NCI-H2227 (cell line): ENCODE results near the gene FSD2.
A peak's percentile ranks its signal among the peaks of the same experiment; 100 is the strongest.
"Not testable (repeated sequence)": the region's sequence is repeated elsewhere in the genome, so short reads cannot be mapped to it uniquely, and the experiment has no call there.

Experiments used
- DNase-seq: peaks from one replicate; lab custom pipeline; 2025; ENCODE audit not compliant: unreplicated experiment; lab: John Stamatoyannopoulos, UW

The FSD2 gene

DNA sequence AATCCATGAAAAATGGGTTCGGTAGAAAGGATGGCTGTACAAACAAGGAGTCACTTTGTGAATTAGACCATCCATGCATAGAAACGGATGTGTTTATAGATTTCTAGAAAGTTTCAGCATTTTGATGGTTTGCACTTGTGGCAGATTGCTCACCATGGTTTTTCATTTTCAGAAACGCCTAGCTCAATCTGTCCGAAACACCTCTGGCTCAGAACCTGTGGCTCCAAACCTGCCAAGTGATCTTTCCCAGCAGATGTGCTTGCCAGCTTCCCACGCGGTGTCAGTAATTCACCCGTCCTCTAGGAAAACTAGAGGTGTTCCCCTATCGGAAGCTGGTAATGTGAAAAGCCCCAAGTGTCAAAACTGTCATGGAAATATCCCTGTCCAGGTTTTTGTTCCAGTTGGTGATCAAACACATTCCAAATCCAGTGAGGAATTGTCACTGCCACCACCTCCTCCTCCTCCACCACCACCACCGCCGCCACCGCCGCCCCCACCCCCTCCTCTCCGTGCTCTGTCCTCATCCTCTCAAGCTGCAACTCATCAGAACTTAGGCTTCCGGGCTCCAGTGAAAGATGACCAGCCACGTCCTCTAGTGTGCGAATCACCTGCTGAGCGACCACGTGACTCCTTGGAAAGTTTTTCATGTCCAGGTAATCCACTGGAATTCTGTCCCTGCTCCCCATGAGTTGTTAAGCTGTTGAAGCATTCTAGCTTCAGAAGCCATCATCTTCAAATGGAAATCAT is 24.7 kb upstream of the FSD2 start:
- no peak for DNase-seq

DNA sequence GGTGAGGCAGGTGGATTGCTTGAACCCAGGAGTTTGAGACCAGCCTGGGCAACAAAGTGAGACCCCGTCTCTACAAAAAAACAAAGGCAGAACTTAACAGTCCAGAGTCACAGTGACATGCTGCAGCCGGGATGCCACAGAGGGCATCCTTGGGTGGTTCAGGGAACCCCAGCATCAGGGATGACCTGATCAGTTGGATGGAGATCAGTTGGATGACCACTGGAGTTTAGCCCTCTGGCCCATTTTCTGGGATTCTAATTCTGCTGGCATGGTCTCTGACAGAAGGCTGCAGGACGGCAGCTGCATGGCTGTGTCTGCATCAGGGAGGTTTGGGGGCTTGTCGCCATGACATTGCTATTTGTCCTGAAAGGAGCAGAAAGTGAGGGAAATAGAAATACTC is 23.4 kb upstream of the FSD2 start:
- no peak for DNase-seq

DNA sequence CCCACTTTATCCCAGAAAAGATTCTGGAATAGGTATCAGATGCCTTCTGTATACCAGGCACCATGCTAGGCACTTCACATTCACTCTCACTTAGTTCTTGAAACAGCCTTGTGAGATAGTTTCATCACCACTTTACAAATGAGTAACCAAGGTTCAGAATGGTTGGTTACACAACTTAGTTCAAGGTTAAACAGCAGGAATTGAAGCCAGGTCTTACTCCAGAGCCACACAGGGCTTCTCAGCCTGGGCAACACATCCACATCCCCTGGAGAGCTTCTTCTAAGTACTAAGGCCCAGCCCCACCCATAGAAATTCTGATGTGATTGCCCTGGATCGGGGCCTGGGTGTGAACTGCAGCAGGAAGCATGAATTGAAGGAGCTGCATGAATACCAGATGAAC is 22.2 kb upstream of the FSD2 start:
- no peak for DNase-seq

DNA sequence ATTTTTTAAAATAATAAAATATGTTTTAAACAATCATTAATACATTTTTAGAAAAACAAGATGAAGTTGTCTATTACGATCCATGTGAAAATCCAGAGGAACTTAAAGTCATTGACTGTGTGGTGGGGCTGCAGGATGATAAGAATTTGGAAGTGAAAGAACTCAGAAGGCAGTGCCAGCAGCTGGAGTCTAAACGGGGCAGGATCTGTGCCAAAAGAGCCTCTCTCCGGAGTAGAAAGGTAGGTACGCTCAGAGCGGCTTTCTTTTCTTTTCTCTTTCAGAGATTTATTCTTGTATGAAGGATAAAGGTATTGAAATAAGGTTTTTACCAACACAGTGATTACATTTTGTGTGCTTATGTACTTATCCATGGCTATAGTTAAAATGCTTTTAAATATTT is 17.2 kb upstream of the FSD2 start:
- DNase-seq: no peak

DNA sequence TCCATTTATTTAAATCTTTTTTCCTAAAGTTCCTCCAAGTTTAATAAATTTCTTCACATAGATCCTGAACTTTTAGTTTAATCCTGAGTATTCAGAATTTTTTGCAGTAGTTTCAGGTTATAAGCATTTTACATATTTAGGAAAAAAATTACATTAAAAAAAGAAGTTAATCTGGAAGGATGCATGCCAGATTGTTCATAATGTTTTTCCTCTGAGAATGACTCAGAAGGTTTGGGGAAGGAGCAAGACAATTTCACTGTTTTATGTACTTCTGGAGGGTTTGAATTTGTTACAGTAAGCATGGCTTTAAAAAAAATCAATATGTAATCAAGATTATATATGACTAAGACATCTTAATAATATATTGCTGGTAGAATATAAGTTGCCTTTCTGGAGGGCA is 16.0 kb upstream of the FSD2 start:
- DNase-seq: not testable (repeated sequence)

DNA sequence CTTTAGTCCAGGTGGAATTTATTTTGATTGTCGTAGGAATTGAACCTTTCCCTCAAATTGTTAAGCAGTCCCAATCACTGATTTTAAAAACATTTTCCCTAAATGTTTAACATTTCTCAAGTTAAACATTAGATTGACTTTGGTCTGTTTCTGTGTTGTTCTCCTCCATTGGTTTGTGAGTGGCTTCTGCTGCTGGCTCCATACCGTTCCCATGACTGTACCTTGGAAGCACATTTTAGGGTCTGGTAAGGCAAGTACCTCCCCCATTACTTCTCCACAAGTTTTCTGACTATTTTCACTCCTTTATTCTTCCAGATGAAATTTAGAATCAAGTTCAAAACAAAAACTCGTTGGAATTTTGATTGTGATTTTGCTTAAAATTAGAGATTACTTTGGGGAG is 15.5 kb upstream of the FSD2 start:
- not testable (repeated sequence) for DNase-seq

DNA sequence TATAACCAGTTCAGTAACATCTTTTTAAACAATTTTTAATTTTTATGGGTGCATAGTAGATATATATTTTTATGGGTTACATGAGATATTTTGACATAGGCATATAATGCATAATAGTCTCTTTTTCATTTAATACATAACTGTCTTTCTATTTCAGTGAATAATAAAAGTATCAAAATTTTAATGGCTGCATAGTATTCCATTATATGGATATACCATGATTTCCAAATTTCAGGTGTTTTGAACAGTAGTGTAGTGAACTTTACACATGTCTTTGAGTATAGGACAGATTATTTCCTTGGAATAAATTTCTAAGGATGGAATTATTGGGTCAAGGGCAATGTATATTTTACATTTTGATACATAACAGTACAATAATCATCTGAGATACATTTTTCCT is 14.3 kb upstream of the FSD2 start:
- DNase-seq: no peak

DNA sequence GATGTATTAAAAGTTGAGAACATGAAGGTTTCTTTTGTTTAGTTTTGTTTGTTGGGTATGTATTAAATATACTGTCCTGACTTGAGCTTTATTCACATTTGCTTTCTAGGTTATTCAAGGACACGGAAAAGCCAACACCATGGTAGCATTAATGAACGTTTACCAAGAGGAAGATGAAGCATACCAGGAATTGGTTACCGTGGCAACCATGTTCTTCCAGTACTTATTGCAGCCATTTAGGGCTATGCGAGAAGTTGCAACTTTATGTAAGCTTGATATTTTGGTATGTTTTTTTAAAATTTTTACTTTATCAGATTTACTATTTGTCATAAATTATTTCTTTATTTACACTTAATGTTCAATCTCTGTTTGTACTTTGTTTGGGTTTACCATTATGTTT is 7.1 kb upstream of the FSD2 start:
- DNase-seq: no peak

DNA sequence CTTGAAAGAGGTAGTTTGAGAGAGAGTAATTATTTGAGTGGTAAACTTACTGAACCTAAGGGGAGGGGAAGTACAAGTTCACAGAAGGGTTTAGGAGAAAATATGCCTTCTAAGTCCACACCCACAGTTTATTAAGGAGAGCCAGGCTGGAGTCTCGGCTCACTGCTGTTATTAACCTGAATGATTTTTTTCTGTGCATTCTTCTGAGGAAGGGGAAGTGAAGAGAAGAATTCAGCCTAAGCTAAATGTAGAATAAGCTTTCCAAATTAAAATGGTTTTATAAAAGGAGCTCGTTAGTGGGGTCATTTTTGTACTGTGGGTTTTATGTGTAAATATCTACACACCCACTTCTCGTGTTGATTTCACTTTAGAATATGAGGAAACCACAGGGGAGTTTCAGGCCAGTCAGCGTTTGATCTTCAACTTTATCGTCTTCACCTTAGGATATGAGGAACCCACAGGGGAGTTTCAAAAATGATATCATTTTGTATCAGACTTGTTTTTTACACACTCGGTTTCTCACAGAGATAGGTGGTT is 5.1 kb upstream of the FSD2 start:
- no peak for DNase-seq

DNA sequence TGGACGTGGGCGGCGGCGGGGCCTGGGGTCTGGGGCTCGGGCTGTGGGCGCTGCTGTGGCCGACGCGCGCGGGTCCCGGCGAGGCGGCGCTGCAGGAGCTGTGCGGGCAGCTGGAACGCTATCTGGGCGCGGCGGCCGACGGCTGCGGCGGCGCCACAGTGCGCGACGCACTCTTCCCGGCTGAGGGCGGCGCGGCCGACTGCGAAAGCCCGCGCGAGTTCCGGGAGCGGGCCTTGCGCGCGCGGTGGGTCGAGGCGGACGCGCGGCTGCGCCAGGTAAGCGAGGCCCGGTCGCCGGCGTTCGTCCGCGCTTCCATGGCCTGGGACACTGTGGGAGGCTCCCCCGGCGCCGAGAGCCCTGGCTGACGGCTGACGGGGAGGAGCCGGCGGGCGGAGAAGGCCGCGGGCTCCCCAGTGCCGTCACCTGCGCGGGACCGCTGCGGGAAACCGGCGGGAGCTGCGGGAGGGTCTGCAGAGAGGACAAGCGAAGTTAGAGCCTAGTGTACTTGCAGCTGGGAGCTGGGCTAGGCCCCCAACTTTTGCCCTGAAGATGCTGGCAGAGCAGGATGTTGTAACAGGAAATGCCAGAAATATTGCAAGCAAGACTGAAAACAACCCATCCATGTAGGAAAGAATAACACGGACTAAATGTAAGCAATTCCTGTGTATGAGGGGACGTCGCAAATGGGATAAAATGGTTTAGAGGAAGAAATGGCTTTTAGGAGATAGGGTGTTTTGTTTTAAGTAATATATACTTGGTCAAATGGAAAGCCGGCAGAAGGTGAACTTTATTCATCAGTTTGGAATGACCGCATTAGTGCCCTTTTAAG is 4.4 kb upstream of the FSD2 start:
- peak; percentile 65 for DNase-seq

DNA sequence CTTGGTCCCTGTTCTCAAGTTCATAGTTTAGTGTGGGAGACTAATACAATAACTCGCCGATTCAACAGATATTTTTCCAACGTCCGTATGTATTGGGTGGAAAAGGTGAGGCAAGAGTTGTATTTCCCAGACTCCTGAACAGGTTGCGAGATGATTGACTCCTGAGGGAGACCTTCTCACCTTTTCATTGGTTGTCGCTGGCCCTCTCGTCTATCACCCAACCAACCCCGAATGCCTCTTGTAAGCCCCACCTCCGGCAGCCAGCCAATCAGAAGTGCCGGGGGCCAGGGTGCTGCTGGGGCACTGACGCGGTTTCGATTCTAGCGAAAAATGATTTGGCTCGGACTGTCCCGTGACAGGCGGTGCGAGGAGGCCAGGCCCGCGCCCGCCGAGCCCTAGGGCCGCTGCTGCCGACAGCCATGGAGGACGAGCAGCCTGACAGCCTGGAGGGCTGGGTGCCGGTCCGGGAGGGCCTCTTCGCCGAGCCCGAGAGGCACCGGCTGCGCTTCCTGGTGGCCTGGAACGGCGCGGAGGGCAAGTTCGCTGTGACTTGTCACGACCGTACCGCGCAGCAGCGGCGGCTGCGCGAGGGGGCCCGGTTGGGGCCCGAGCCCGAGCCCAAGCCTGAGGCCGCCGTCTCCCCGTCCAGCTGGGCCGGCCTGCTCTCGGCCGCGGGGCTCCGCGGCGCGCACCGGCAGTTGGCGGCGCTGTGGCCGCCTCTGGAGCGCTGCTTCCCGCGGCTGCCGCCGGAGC is 3.6 kb upstream of the FSD2 start, which contains the start of gene WHAMM:
Gene WHAMM, plus strand, starts transcription at position 321 of the 753 bp plus-strand sequence. Its CDS starts 99 bp downstream, at position 420.
- DNase-seq: peak; percentile 94

DNA sequence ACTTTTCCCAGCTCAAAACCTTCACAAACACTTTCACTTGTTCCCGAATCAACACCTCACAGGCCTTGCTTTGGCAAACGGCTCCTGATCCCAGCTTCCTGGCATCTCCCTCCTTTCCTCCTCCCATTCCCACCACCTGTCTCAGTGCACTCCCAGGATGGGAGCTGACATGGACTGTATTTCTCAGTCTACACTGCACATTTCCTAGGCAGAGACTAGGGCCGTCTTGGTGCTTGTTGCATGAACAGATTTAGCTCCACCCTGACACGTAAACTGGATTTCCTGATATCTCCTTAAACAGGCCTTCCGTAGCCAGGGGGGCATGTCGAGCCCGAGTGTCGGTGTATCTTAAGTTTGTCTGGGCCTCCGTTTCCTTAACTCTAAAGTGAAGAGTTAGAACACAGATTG is 2.8 kb upstream of the FSD2 start:
- DNase-seq: no peak

DNA sequence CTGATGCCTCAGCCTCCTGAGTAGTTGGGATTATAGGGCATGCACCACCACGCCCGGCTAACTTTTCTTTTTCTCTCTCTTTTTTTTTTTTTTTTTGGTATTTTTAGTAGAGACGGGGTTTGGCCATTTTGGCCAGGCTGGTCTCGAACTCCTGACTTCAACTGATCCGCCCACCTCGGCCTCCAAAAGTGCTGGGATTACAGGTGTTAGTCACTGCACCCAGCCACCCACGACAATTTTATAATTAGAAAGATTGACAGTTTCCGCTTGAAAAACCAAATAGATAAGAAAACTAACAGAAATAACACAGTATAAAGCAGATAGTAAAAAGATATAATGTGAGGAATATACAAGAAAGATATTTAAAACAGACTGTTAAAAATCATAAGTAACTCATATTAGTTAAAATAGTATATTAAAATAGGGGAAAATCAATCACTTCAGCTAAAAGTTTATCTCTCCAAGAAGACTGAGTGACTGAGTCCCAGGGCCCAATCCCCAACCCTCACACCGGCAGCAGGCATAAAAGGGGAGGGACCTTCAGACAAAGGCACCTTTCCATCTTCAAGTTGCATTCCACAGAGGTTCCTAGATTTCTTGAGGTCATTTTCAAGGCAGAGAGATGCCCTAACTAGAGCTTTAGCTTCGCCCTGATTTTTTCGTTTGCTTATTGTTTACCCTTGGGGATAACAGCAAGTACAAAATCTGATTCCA is 2.2 kb upstream of the FSD2 start:
- peak; percentile 2 for DNase-seq

DNA sequence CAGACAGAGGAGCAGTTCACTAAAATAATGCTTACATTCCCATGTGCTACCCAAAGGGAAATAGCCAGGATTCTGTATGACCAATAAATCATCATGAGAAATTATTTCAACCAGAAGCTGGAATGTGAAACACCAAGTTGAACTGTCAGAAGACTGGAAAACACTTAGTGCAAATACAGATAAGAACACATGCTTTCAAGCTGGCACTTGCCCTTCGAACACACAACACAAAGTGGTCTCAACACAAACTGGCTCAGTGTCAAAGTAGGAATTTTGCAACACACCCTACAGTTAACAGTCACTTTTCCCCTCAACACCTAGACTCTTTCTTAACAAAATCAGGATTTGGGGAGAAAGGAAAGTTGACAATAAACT is 1.3 kb downstream of the FSD2 start:
- no peak for DNase-seq

DNA sequence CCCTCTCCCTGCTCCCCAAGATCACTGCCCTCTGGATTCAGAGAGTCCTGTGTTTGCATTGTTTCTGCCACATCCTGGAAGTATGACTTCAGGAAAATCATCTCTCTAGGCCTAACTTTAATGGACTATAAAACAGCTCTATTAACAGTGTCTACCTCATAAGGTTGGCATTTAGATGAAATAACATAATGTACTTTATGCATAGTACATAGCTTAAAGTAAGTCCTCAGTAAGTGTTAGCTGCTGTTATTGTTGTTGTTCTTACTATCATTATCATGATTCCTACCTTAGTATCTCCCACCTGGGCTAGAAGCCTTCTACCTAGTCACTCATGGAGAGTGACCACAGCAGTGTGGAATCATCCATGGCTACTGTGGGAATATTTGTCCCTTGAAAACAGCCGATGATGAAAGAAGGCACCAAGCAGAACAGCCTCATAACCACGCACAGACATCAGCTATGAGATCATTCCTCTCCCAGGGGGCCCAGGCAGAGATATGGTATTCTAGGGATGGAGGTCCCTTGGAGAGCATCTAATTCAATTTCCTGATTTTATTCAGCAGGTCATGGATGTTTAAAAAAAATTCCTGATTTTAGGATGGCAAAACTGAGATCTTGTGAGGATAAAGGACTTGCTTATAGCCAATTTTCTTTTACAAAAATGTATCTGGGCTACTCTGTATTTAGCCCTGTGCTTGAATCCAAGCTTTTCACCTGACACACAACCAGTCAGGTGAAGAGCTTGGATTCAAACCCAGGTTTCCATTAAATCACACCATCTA is 1.9 kb downstream of the FSD2 start:
- no peak for DNase-seq

DNA sequence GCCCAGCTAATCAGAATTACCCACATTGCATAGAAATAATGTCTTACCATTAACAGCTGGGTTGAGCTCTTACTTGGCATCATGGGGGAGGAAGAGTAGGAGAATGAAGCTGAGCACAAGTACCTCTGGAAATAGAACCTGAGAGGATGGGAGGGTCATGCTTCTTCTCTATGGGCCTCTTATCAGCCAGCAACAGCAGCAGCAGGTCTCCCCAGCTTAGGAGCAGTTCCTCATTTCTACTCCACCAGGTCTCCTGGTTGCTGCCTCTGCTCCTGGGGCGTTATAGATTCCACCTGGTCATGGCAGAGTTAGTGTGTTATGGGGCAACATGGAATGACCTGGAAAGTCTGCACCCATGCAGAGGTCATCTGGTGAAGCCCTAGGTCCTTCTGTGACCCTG is 3.4 kb downstream of the FSD2 start:
- no peak for DNase-seq

DNA sequence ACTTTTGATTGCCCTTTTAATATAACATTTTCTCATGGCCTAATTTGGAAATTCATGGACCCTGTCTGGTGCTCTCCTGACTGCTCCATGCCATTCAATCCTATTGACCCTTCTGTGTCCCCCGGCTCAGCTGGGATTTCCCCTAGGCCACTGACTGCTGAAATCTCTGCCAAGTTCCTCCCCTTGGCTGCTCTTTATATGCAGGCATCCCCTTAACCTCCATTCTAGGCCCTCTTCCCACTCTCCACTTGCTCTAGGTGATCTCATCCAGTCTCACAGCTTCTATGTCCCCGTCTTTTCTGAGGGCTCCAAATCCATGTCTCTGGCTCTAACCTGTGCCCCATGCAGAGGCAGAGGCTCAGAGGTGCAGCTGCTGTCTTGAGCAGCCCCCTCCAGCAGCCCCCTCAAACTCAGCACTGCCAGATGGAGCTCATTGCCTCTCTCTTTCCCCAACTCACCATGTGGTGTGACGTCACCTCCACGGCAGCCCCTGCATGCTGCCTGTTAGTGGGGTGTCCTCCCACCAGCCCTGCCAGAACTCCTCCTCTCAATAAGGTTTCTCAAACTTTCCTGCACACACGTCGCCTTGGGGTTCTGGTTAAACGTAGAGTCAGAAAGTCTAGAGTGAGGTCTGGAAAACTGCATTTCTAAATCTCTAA is 6.6 kb downstream of the FSD2 start:
- no peak for DNase-seq

DNA sequence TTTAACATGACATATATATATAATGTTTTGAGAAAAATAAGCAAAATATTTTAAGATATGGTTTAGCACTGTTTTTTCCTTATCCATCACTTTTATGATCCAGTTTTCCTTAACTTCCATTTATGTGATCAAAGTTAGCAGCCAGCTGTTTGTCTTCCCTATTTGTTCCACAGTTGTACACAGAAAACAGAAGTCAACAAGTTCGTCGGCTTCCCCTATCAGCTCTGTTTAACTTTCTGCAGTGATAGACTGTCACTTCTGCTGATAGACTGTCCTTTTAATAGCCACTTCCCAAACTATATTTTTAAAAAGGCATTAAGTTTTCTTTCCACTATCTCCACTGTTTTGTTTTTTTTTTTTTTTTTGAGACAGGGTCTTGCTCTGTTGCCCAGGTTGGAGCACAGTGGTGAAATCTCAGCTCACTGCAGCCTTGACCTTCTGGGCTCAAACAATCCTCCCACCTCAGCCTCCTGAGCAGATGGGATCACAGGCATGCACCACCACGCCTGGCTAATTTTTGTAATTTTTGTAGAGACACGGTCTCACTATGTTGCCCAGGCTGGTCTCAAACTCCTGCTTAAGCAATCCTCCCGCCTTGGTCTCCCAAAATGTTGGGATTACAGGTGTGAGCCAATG is 7.2 kb downstream of the FSD2 start:
- DNase-seq: no peak

DNA sequence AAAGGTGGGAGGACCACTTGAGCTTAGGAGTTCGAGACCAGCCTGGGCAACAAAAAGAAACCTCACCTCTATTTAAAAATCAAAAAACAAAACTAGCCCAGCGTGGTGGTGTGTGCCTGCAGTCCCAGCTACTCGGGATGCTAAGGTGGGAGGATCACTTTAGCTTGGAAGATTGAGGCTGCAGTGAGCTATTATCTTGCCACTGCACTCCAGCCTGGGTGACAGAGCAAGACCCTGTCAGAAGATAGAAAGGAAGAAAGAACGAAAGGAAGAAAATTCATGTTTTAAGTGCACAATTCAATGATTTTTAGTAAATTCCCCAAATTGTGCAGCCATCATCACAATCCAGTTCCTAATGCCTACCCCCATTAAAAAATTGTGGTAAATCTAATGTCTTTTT is 7.8 kb downstream of the FSD2 start:
- no peak for DNase-seq
